ENCODE measurements around the gene CAMKK1. TPM values are rescaled to one million over a fixed set of nuclear protein-coding genes. Genes with fewer than 3 reads are reported as not detected.

Gene CAMKK1
- total and polyA plus RNA-seq, 9 of the 15 experiments (the other 6 are each of a cell fraction or from before 2014, with no cell fraction given), result 0.34 to 7.5 (median 4.9) TPM

GRCh38 chr17:3907483-3908216 lies 14.8 kb upstream of the CAMKK1 start (continued):
- TF ChIP-seq RAD51 (IDR thresholded peaks at IDR 0.05; ENCODE audit: borderline replicate concordance, low read depth) (peak; percentile 68), CHD4 (IDR thresholded peaks at IDR 0.05; ENCODE audit: insufficient read depth, insufficient replicate concordance, low read depth, low read length, poor library complexity, severe bottlenecking) (no peak), ZNF384 (IDR thresholded peaks at IDR 0.05; ENCODE audit: low read depth, low read length) (no peak), ZNF778 (CRISPR knock-in tag; IDR thresholded peaks at IDR 0.05) (no peak), TOE1 (IDR thresholded peaks at IDR 0.05; ENCODE audit: borderline replicate concordance) (0 out of 2 replicates have a peak, but pooled peaks have one; percentile 45), TOE1 (CRISPR knock-in tag; IDR thresholded peaks at IDR 0.05; ENCODE audit: borderline replicate concordance, low read depth) (no peak), MYC (IDR thresholded peaks at IDR 0.05; ENCODE audit: low read depth, low read length) (peak; percentile 58; the same call in 1 of the 2 replicates), MYC (CRISPR knock-in tag; IDR thresholded peaks at IDR 0.05; ENCODE audit: borderline replicate concordance, low read depth) (no peak), CC2D1A (IDR thresholded peaks at IDR 0.05) (peak; percentile 53; the same call in 1 of the 2 replicates), MIER1 (IDR thresholded peaks at IDR 0.05; ENCODE audit: low read depth) (peak; percentile 71; the same call in 1 of the 2 replicates), PPARD (CRISPR knock-in tag; IDR thresholded peaks at IDR 0.05) (no peak), RAD21 (CRISPR knock-in tag; conservative IDR thresholded peaks at IDR 0.05 in 1 of 2, IDR thresholded peaks at IDR 0.05 in 1 of 2) (peak in 1 of 2 experiments; percentile 54; a peak in 2 of 4 replicates), HNRNPK (IDR thresholded peaks at IDR 0.05; ENCODE audit: low read depth, low read length, poor library complexity, severe bottlenecking) (no peak), BHLHE40 (IDR thresholded peaks at IDR 0.05; ENCODE audit: low read length) (0 out of 2 replicates have a peak, but pooled peaks have one; percentile 13), NFIC (IDR thresholded peaks at IDR 0.05) (0 out of 2 replicates have a peak, but pooled peaks have one; percentile 44), FOXJ3 (CRISPR knock-in tag; IDR thresholded peaks at IDR 0.05) (no peak), SMC3 (conservative IDR thresholded peaks at IDR 0.05; ENCODE audit: insufficient read depth, low read depth, low read length) (peak; percentile 65), ZNF253 (CRISPR knock-in tag; conservative IDR thresholded peaks at IDR 0.05) (no peak), RBM22 (IDR thresholded peaks at IDR 0.05; ENCODE audit: low read depth, low read length, poor library complexity, severe bottlenecking) (no peak), POLR2G (IDR thresholded peaks at IDR 0.05; ENCODE audit: low read depth, low read length) (peak; percentile 47; the same call in 1 of the 2 replicates), GATA2 (CRISPR knock-in tag; IDR thresholded peaks at IDR 0.05) (no peak)
